A549 (cell line): Measurements from ENCODE around the gene SLX9. TPM values are rescaled to one million over a fixed set of nuclear protein-coding genes. Genes with fewer than 3 reads are reported as not detected.

ENCODE experiments used
- ATAC-seq, 2 experiments: fragments of 200-7000 bp in 1 of 2; fragments of >200 bp in 1 of 2; cut with Nextera tagmentation in 1 of 2; cut with Tn5 transposase in 1 of 2; 3 replicates each; pipeline versions ENCODE4 v1.8.0 to v1.9.1; 2018 to 2020; ENCODE audit warnings: mild to moderate bottlenecking in 1 of 2, moderate library complexity in 1 of 2
- CTCF ChIA-PET: fragments of 300-600 bp; sonication (Branson Sonifier 250); formaldehyde crosslinking; extraction: SDS; loops from one replicate; lab custom pipeline; 2021; ENCODE audit warnings: antibody characterized with exemption, inconsistent platforms; lab: Yijun Ruan, JAX
- POLR2A ChIA-PET: fragments of 350-600 bp; formaldehyde crosslinking; extraction: SDS; loops from one replicate; lab custom pipeline; 2021; ENCODE audit warnings: antibody characterized with exemption, inconsistent platforms; lab: Yijun Ruan, JAX
- DNase-seq, 2 experiments: peaks; one replicate each; pipeline versions ENCODE4 v3.0.0 to v3.0.0-alpha.2; 2011 to 2016; ENCODE audit warnings: low read depth in 1 of 2, low spot score in 1 of 2
- FAIRE-seq: peaks from 2 replicates; lab custom pipeline; 2011; peaks lifted over from hg19 to GRCh38; lab: Jason Lieb, UNC
- H3K27ac ChIP-seq, 2 experiments: fragments of >200 bp; sonication (Bioruptor Twin); formaldehyde crosslinking; 3 replicates each; pipeline ENCODE4 v1.5.1; 2016 to 2017
- H3K4me1 ChIP-seq: fragments of >200 bp; sonication (Bioruptor Twin); formaldehyde crosslinking; 3 replicates; pipeline ENCODE4 v1.6.1; 2016
- H3K4me2 ChIP-seq: fragments of >200 bp; sonication (Bioruptor Twin); formaldehyde crosslinking; 3 replicates; pipeline ENCODE4 v1.6.1; 2016
- H3K4me3 ChIP-seq: fragments of >200 bp; sonication (Bioruptor Twin); formaldehyde crosslinking; 3 replicates; pipeline ENCODE4 v1.5.1; 2016
- H3K9me3 ChIP-seq: fragments of >200 bp; sonication (Bioruptor Twin); formaldehyde crosslinking; 3 replicates; pipeline ENCODE4 v1.6.1; 2016
- BHLHE40 ChIP-seq: IDR thresholded peaks from 2 replicates; pipeline ENCODE4 v1.6.1; 2012; ENCODE audit warnings: low read depth, low read length, inconsistent platforms
- CEBPB ChIP-seq, 2 experiments: fragments of >200 bp in 1 of 2; sonication (Bioruptor Twin) in 1 of 2; formaldehyde crosslinking in 1 of 2; IDR thresholded peaks; 2 replicates each; pipeline ENCODE4 v1.6.1; 2012 to 2016
- CHD2 ChIP-seq: fragments of 150-350 bp; IDR thresholded peaks from 2 replicates; pipeline ENCODE4 v1.6.1; 2014; ENCODE audit warnings: low read length; ENCODE audit not compliant: partially characterized antibody
- EHMT2 ChIP-seq: fragments of 200-600 bp; sonication (generic); IDR thresholded peaks from 2 replicates; pipeline ENCODE4 v1.6.1; 2016; ENCODE audit warnings: antibody characterized with exemption, low read depth, mild to moderate bottlenecking, moderate library complexity
- ESRRA ChIP-seq: fragments of 150-350 bp; IDR thresholded peaks from 2 replicates; pipeline ENCODE4 v1.6.1; 2014; ENCODE audit warnings: mild to moderate bottlenecking, low read length, borderline replicate concordance
- FOSB ChIP-seq: fragments of 250-450 bp; sonication (Bioruptor Pico); IDR thresholded peaks from 2 replicates; pipeline ENCODE4 v1.5.0; 2020; ENCODE audit warnings: mild to moderate bottlenecking, moderate library complexity
- FOSL2 ChIP-seq, 2 experiments: fragments of 450-650 bp in 1 of 2; fragments of >200 bp in 1 of 2; sonication (Bioruptor Twin) in 1 of 2; formaldehyde crosslinking; IDR thresholded peaks; 2 replicates each; pipeline versions ENCODE4 v1.5.0 to v1.6.1; 2016 to 2020; ENCODE audit warnings: mild to moderate bottlenecking in 1 of 2, moderate library complexity in 1 of 2
- GATA3 ChIP-seq: IDR thresholded peaks from 2 replicates; pipeline ENCODE4 v1.6.1; 2012; ENCODE audit warnings: borderline replicate concordance
- HEYL ChIP-seq: fragments of 250-450 bp; sonication (Bioruptor Pico); IDR thresholded peaks from 2 replicates; pipeline ENCODE4 v1.8.0; 2021; ENCODE audit warnings: mild to moderate bottlenecking, moderate library complexity
- HOXA7 ChIP-seq: fragments of 250-450 bp; sonication (Bioruptor Pico); IDR thresholded peaks from 2 replicates; pipeline ENCODE4 v1.5.0; 2020; ENCODE audit warnings: mild to moderate bottlenecking, moderate library complexity
- HOXB13 ChIP-seq: fragments of 250-450 bp; sonication (Bioruptor Pico); IDR thresholded peaks from 2 replicates; pipeline ENCODE4 v1.5.0; 2020; ENCODE audit warnings: low read depth, mild to moderate bottlenecking, moderate library complexity
- JUNB ChIP-seq: fragments of >200 bp; sonication (Bioruptor Twin); formaldehyde crosslinking; IDR thresholded peaks from 2 replicates; pipeline ENCODE4 v1.6.1; 2016
- KDM1A ChIP-seq: fragments of 200-600 bp; sonication (generic); IDR thresholded peaks from 2 replicates; pipeline ENCODE4 v1.6.1; 2016; ENCODE audit warnings: low read depth, mild to moderate bottlenecking
- MYC ChIP-seq: IDR thresholded peaks from 2 replicates; pipeline ENCODE4 v1.6.1; 2012; ENCODE audit warnings: mild to moderate bottlenecking, inconsistent platforms, low read length, improper control_type of control experiment, borderline replicate concordance
- NFE2L2 ChIP-seq: fragments of 150-350 bp; conservative IDR thresholded peaks from 2 replicates; pipeline ENCODE4 v1.6.1; 2014; ENCODE audit warnings: low read length
- POLR2A ChIP-seq: IDR thresholded peaks from 2 replicates; pipeline ENCODE4 v1.6.1; 2012; ENCODE audit warnings: mild to moderate bottlenecking, low read length
- POLR2AphosphoS2 ChIP-seq: conservative IDR thresholded peaks from 2 replicates; pipeline ENCODE4 v1.6.1; 2012; ENCODE audit warnings: low read length, improper control_type of control experiment, inconsistent platforms
- RAD21 ChIP-seq, 2 experiments: fragments of >200 bp in 1 of 2; sonication (Bioruptor Twin) in 1 of 2; formaldehyde crosslinking in 1 of 2; IDR thresholded peaks in 1 of 2; conservative IDR thresholded peaks in 1 of 2; 2 replicates in 1 of 2; 3 replicates in 1 of 2; pipeline ENCODE4 v1.6.1; 2012 to 2018; ENCODE audit warnings: inconsistent platforms in 1 of 2
- RARB ChIP-seq: fragments of 250-450 bp; sonication (Bioruptor Pico); IDR thresholded peaks from 2 replicates; pipeline ENCODE4 v1.8.0; 2021; ENCODE audit warnings: mild to moderate bottlenecking, moderate library complexity
- SMC3 ChIP-seq: fragments of >200 bp; sonication (Bioruptor Twin); formaldehyde crosslinking; IDR thresholded peaks from 3 replicates; pipeline ENCODE4 v1.6.1; 2018; ENCODE audit warnings: inconsistent platforms
- ZC3H11A ChIP-seq: fragments of 450-650 bp; IDR thresholded peaks from 2 replicates; pipeline ENCODE4 v1.6.1; 2014; ENCODE audit warnings: antibody characterized with exemption, mild to moderate bottlenecking
- ZSCAN20 ChIP-seq: fragments of 250-450 bp; sonication (Bioruptor Pico); IDR thresholded peaks from 2 replicates; pipeline ENCODE4 v1.8.0; 2022; ENCODE audit warnings: mild to moderate bottlenecking, moderate library complexity
- WGBS: methylation state at CpG from one replicate; pipeline ENCODE4 v1.1.6; 2017; ENCODE audit errors: missing lambda C conversion rate; 5-methylcytosine and 5-hydroxymethylcytosine counted together
- polyA plus RNA-seq, 4 experiments: library from polyadenylated mRNA; depleted of rRNA in 3 of 4; stranded (reverse); fragments of >200 nt; fragmentation: RNase III in 1 of 4; extraction: RNeasy Plus Mini Kit Qiagen cat#74134 plus additional on column Dnase treatment in 1 of 4; gene quantifications; 2 replicates in 3 of 4; 3 replicates in 1 of 4; pipeline ENCODE4 v1.2.3, GENCODE V29; 2011 to 2017
- TF ChIP-seq, protein P1 (sequence below): fragments of 150-350 bp; IDR thresholded peaks from 2 replicates; pipeline ENCODE4 v1.6.1; 2014; ENCODE audit warnings: low read depth, mild to moderate bottlenecking, low read length
- TF ChIP-seq, protein P2 (sequence below): fragments of >200 bp; sonication (Bioruptor Twin); formaldehyde crosslinking; IDR thresholded peaks from 3 replicates; pipeline ENCODE4 v1.5.1; 2016
- TF ChIP-seq, protein P3 (sequence below): fragments of >200 bp; sonication (Bioruptor Twin); formaldehyde crosslinking; IDR thresholded peaks from 3 replicates; pipeline ENCODE4 v1.6.1; 2016
- TF ChIP-seq, protein P4 (sequence below): IDR thresholded peaks from 2 replicates; pipeline ENCODE4 v1.6.1; 2012; ENCODE audit warnings: low read depth, borderline replicate concordance

SLX9 gene
- polyA plus RNA-seq, 2 of the 4 experiments (the other 2 are of a cell fraction): 26.9 to 40.6 TPM

DNA sequence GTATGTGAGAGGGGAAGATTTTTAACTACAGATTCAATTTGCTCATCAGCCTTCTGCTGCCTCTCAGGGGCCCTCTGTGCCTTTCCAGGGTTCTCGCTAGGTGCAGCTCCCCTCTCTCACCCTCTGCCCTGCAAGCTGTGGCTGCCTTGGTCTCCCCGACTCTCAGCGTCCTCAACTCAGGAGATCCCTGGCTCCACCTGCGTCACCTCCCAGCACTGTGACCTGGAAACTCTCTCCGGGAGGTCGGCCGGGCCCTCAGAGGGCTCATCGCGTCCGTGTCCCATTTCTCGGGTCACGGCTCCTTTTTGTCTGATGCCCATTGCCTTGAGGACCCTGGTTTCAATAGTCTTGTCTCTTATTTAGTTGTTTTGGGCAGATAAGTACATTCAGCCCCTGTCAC is 71.0 kb downstream of the SLX9 start:
- DNase-seq (no peak), ATAC-seq (no peak), FAIRE-seq (no peak)
- ChIA-PET POLR2A (no interaction called here), CTCF (no interaction called here)
- H3K4me2 ChIP-seq: no peak overlapping the region
- H3K9me3 ChIP-seq: no peaks in the 10 kb centered on the region
- peak overlapping the region in 1 of 2 experiments; percentile 33; a peak in 2 of 6 replicates for H3K27ac ChIP-seq
- TF ChIP-seq FOSL2 (IDR thresholded peaks at IDR 0.05) (no peak), FOSL2 (CRISPR knock-in tag; IDR thresholded peaks at IDR 0.05) (no peak), JUNB (no peak), RAD21 (conservative IDR thresholded peaks at IDR 0.05 in 1 of 2, IDR thresholded peaks at IDR 0.05 in 1 of 2) (no peak), FOSB (no peak), HOXA7 (CRISPR knock-in tag) (no peak), HOXB13 (CRISPR knock-in tag) (no peak)
- TF ChIP-seq, protein P1, sequence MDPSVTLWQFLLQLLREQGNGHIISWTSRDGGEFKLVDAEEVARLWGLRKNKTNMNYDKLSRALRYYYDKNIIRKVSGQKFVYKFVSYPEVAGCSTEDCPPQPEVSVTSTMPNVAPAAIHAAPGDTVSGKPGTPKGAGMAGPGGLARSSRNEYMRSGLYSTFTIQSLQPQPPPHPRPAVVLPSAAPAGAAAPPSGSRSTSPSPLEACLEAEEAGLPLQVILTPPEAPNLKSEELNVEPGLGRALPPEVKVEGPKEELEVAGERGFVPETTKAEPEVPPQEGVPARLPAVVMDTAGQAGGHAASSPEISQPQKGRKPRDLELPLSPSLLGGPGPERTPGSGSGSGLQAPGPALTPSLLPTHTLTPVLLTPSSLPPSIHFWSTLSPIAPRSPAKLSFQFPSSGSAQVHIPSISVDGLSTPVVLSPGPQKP: no peak
- TF ChIP-seq, protein P2, sequence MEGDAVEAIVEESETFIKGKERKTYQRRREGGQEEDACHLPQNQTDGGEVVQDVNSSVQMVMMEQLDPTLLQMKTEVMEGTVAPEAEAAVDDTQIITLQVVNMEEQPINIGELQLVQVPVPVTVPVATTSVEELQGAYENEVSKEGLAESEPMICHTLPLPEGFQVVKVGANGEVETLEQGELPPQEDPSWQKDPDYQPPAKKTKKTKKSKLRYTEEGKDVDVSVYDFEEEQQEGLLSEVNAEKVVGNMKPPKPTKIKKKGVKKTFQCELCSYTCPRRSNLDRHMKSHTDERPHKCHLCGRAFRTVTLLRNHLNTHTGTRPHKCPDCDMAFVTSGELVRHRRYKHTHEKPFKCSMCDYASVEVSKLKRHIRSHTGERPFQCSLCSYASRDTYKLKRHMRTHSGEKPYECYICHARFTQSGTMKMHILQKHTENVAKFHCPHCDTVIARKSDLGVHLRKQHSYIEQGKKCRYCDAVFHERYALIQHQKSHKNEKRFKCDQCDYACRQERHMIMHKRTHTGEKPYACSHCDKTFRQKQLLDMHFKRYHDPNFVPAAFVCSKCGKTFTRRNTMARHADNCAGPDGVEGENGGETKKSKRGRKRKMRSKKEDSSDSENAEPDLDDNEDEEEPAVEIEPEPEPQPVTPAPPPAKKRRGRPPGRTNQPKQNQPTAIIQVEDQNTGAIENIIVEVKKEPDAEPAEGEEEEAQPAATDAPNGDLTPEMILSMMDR: no peak
- H3K4me3 ChIP-seq: no peak overlapping the region
- H3K4me1 ChIP-seq: peaks cover 20% of the 10 kb centered on the region
- WGBS: 99% methylated on average over 12 of the region's 12 CpGs

DNA sequence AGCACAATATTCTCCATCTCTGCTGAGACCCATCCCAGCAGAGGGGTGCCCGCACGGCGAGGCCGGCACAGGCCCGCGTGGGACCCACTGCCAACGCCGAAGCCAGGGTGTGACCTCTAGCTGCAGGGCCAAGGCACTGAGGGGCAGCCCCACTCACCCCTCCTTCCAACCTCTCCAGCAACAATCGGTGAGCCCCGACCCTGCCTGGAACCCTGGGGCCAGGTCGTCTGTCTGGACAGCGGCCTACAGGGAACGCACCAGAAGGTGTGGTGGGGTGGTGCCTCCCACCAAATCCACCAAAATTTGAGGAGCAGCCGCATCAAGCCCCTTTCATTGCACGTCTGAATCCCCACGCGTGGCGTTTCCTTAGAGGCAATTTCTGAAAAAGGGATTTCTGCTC is 71.6 kb downstream of the SLX9 start:
- Histone ChIP-seq H3K4me1 (peaks cover 20% of the 10 kb centered on the region), H3K4me3 (no peak overlapping the region), H3K9me3 (no peaks in the 10 kb centered on the region), H3K4me2 (no peak overlapping the region), H3K27ac (peak overlapping the region in 1 of 2 experiments; percentile 85; a peak in 3 of 6 replicates)
- CTCF ChIA-PET: interaction anchor here (1.1 to 1.8 kb wide), 5 partner anchors 15 to 126 kb away, joined by 3 to 7 read pairs (median 3); no protein-coding TSS in a partner anchor
- ATAC-seq: no peak
- WGBS: 98% methylated on average over 15 of the region's 18 CpGs
- POLR2A ChIA-PET: no interaction called here
- no peak for DNase-seq
- FAIRE-seq: no peak
- TF ChIP-seq MYC (no peak), CHD2 (no peak), ZC3H11A (no peak), GATA3 (no peak), ZSCAN20 (CRISPR knock-in tag) (no peak), POLR2A (no peak), HEYL (CRISPR knock-in tag) (no peak), NFE2L2 (no peak), JUNB (no peak), ESRRA (no peak)
- TF ChIP-seq, protein P3, sequence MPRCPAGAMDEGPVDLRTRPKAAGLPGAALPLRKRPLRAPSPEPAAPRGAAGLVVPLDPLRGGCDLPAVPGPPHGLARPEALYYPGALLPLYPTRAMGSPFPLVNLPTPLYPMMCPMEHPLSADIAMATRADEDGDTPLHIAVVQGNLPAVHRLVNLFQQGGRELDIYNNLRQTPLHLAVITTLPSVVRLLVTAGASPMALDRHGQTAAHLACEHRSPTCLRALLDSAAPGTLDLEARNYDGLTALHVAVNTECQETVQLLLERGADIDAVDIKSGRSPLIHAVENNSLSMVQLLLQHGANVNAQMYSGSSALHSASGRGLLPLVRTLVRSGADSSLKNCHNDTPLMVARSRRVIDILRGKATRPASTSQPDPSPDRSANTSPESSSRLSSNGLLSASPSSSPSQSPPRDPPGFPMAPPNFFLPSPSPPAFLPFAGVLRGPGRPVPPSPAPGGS: no peak

DNA sequence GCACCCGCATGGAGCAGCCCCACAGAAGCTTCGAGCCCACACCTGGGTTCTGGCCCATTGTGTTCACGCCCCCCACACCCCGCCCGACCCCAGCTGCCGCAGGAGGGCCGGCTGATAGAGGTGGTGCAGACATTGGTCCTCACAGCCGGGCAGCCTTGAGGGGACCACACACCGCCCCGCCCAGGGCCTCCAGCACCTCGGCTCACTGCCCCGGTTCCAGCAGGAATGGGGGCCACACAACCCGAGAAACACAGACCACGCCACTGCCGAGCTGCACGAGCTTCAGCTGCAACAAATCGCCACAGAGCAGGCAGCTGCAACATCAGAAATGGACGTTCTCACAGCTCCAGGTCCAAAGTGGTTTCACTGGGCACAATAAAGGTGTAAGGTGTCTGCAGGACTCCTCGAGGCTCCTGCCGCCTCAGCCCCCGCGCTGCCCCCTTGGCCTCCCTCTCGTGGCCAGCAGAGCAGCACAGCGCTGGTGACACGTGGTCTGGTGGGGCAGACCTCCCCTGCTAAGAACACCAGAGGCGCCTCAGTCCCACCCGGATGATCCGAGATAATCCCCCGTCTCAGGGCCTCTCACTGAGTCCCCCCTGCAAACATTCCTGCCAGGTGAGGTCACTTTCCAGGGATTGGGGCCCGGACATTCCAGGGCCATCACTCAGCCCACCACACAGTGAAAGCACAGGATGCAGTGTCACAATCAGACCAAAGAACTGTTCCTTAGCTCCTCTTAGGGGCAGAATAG is 72.3 kb downstream of the SLX9 start:
- DNase-seq (peak; percentile 38 to 50), FAIRE-seq (no peak), ATAC-seq (peak; percentile 82 to 89)
- ChIA-PET CTCF (interaction anchor here (0.5 to 2.0 kb wide), 8 partner anchors 13 to 128 kb away, joined by 3 to 7 read pairs (median 3); no protein-coding TSS in a partner anchor), POLR2A (no interaction called here)
- H3K4me2 ChIP-seq: peak overlapping the region; percentile 77
- H3K27ac ChIP-seq: peak overlapping the region; percentile 68 to 85; a peak in 5 of 6 replicates
- H3K4me1 ChIP-seq: peaks cover 20% of the 10 kb centered on the region
- 43% methylated on average over 7 of the region's 30 CpGs for WGBS
- H3K9me3 ChIP-seq: no peaks in the 10 kb centered on the region
- no peak overlapping the region for H3K4me3 ChIP-seq
- TF ChIP-seq BHLHE40 (no peak), RARB (CRISPR knock-in tag) (no peak), CEBPB (IDR thresholded peaks at IDR 0.05) (peak in 1 of 2 experiments; percentile 42; a peak in 1 of 4 replicates), POLR2AphosphoS2 (no peak), SMC3 (no peak), KDM1A (no peak), EHMT2 (no peak), FOSB (no peak), HOXB13 (CRISPR knock-in tag) (no peak)
- TF ChIP-seq, protein P3: no peak
- TF ChIP-seq, protein P4, sequence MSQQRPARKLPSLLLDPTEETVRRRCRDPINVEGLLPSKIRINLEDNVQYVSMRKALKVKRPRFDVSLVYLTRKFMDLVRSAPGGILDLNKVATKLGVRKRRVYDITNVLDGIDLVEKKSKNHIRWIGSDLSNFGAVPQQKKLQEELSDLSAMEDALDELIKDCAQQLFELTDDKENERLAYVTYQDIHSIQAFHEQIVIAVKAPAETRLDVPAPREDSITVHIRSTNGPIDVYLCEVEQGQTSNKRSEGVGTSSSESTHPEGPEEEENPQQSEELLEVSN: peak; percentile 50; the same call in 1 of the 2 replicates
